ENCODE results near the gene IL1R2.

IL1R2 gene

DNA sequence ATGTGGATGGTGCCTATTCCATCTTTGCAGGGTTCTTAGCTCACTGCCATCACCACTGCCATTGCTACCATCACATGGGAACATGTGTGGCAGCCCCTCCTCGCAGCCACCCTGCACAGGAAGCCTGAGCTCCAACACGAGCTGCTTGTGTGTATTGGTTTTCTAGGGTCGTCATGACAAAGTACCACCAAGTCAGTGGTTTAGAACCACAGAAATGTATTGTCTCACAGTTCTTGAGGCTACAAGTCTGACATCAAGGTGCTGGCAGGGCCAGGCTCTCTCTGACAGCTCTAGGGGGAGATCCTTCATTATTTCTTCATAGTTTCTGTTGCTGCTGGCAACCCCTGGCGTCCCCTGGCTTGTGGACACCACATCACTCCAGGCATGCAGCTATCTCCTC, 10.3 kb upstream of the IL1R2 start:
- in situ Hi-C loops (cut with HindIII; ENCODE audit: low sequenced_read_pairs): no loop called here
- TF ChIP-seq, protein P1, sequence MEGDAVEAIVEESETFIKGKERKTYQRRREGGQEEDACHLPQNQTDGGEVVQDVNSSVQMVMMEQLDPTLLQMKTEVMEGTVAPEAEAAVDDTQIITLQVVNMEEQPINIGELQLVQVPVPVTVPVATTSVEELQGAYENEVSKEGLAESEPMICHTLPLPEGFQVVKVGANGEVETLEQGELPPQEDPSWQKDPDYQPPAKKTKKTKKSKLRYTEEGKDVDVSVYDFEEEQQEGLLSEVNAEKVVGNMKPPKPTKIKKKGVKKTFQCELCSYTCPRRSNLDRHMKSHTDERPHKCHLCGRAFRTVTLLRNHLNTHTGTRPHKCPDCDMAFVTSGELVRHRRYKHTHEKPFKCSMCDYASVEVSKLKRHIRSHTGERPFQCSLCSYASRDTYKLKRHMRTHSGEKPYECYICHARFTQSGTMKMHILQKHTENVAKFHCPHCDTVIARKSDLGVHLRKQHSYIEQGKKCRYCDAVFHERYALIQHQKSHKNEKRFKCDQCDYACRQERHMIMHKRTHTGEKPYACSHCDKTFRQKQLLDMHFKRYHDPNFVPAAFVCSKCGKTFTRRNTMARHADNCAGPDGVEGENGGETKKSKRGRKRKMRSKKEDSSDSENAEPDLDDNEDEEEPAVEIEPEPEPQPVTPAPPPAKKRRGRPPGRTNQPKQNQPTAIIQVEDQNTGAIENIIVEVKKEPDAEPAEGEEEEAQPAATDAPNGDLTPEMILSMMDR (IDR thresholded peaks at IDR 0.05; ENCODE audit: low read depth, low read length): no peak
- DNase-seq (ENCODE audit: low read depth, low spot score): no peak
- no peak overlapping the region for H3K4me3 ChIP-seq (ENCODE audit: low read depth, low read length)

GRCh38 chr2:101982495-101983029, 9.2 kb upstream of the IL1R2 start:
- H3K4me3 ChIP-seq (ENCODE audit: low read depth, low read length): no peak overlapping the region
- no peak for DNase-seq (ENCODE audit: low read depth, low spot score)
- in situ Hi-C loops (cut with HindIII; ENCODE audit: low sequenced_read_pairs): no loop called here
- TF ChIP-seq, protein P1 (IDR thresholded peaks at IDR 0.05; ENCODE audit: low read depth, low read length): no peak

GRCh38 chr2:101983486-101983885, 8.3 kb upstream of the IL1R2 start:
- peak; percentile 54 for DNase-seq (ENCODE audit: low read depth, low spot score)
- TF ChIP-seq, protein P1 (IDR thresholded peaks at IDR 0.05; ENCODE audit: low read depth, low read length): no peak
- in situ Hi-C loops (cut with HindIII; ENCODE audit: low sequenced_read_pairs): no loop called here
- H3K4me3 ChIP-seq (ENCODE audit: low read depth, low read length): no peak overlapping the region

- DNase-seq (ENCODE audit: low read depth, low spot score): no peak
- no peak overlapping the region for H3K4me3 ChIP-seq (ENCODE audit: low read depth, low read length)
- in situ Hi-C loops (cut with HindIII; ENCODE audit: low sequenced_read_pairs): no loop called here
- TF ChIP-seq, protein P1 (IDR thresholded peaks at IDR 0.05; ENCODE audit: low read depth, low read length): peak; percentile 46
Observed at GRCh38 chr2:101983928-101984327, 7.8 kb upstream of the IL1R2 start.

DNA sequence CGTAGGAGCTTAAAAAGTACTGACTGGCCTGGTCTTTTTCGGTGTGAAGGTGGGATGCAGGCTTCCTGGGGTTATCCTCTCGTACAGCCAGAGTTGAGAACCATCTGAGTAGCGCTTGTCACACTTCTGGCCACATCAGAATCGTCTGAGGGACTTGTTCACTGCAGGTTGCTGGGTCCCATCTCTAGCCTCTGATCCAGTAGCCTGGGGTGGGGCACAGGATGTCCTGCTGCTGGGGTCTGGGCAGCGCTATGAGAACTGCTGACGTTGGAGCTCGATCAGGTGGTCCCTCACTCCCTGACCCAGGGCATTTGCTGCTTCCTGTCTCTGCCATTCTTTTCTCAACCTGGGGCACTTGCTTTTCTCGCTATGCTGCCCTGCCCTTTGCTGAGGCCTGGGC, 7.1 kb upstream of the IL1R2 start:
- H3K4me3 ChIP-seq (ENCODE audit: low read depth, low read length): no peak overlapping the region
- TF ChIP-seq, protein P1 (IDR thresholded peaks at IDR 0.05; ENCODE audit: low read depth, low read length): no peak
- no peak for DNase-seq (ENCODE audit: low read depth, low spot score)
- in situ Hi-C loops (cut with HindIII; ENCODE audit: low sequenced_read_pairs): no loop called here

DNA sequence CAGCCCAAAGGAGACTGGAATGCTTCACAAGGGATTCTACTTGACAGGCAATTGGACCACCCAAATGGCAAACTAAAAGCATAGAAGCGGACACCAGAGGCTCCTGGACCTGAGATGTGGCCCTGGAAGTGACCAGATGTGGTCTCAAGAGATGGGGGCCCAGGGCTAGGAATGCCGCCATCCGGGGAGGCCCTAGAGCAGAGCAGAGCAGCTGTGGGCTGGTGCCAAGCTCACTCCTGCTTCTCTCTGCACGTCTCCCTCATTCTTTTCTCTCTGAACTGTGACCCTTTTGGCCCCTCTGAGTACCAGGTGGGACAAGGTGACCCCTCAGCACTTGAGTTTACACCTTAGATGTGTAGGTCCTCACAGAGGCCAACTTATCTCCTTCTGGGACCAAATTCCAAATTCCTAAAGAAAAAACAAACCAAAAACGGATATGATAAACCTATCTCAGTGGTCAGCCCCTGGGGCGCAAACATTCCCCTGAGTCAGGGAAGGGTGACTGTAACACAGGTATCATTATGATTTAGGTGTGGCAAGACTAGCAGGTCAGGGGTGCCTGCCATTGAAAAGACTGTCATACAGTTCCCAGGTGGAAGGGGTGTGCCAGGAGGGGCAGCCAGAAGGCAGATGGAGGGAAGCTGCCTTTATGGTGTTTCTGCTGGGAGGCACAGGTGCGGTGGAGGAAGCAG, 6.5 kb upstream of the IL1R2 start:
- in situ Hi-C loops (cut with HindIII; ENCODE audit: low sequenced_read_pairs): no loop called here
- no peak for DNase-seq (ENCODE audit: low read depth, low spot score)
- TF ChIP-seq, protein P1 (IDR thresholded peaks at IDR 0.05; ENCODE audit: low read depth, low read length): no peak
- H3K4me3 ChIP-seq (ENCODE audit: low read depth, low read length): no peak overlapping the region

Measured in astrocyte of the spinal cord (primary cell).